ENCODE results near the gene CPSF7.

The CPSF7 gene

DNA sequence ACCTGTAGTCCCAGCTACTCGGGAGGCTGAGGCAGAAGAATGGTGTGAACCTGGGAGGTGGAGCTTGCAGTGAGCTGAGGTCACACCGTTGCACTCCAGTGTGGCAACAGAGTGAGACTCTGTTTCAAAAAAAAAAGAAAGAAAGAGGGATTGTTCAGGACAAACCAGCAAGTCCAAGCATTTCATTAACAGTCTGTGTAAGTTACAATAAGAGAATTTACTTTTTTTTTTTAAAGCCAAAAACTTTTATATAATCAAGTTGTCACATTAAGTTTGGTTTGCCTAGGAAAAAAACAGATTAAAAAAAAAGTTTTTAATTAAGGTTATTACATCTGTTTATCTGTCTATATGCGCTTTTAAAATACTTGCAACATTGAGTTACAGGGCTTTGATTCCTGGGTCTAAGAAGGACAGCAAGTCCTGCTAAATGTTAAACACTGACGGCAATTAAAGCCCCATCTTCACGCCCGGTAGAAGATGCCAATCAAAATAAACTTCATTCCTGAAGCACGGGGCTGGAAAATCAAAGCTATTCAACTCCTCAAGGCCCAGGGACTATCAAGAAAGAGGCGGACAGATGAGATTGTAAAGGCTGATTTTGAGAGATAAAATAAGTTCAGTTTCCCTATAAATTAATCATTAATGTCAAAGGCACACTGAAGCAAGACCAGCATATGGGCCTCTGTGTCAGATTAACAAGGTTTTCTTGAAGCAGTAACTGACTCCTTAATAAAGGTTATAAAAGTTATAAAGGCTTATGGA lies 56.9 kb downstream of the CPSF7 start:
- no peak for TF ChIP-seq TAF1 (IDR thresholded peaks at IDR 0.05; ENCODE audit: low read depth)

DNA sequence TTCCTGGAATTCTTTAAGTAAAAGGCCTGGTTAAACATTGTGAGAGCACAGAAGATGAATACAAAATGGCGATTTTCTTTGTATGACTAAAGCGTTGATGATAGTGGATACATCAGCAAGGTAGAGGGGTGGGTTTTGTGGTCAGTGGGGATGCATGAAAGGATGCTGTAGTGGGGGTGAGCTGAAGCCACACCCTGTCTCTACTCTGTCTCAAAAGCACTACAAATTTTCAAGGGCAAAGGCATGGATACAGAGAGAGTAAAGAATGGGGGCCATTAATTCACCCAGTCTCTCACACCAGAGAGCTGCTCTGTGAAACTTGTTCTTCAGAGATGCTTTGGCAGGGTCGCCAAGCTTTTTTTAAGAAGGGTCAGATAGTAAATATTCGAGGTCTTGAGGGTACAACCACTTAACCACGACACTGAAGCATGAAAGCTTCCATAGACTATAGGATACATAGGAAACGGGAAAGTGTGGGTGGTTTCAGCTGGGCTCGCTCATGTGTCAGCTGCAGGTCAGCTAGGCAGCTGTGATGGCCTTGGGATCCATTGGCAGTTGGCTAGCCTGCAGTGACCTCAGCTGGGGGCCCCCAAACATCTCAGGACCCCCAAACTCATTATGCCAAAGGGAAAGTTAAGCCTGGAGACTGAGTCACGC lies 59.3 kb downstream of the CPSF7 start:
- TF ChIP-seq FOXM1 (IDR thresholded peaks at IDR 0.05; ENCODE audit: borderline replicate concordance, low read depth): no peak
- TF ChIP-seq ZBTB7A (IDR thresholded peaks at IDR 0.05; ENCODE audit: low read depth): no peak
- no peak for TF ChIP-seq CREB1 (IDR thresholded peaks at IDR 0.05; ENCODE audit: low read depth)
- TF ChIP-seq CEBPB (IDR thresholded peaks at IDR 0.05): no peak
- no peak for TF ChIP-seq EGR1 (IDR thresholded peaks at IDR 0.05)
- TF ChIP-seq YY1 (IDR thresholded peaks at IDR 0.05; ENCODE audit: low read depth): no peak
- TF ChIP-seq, protein P1, sequence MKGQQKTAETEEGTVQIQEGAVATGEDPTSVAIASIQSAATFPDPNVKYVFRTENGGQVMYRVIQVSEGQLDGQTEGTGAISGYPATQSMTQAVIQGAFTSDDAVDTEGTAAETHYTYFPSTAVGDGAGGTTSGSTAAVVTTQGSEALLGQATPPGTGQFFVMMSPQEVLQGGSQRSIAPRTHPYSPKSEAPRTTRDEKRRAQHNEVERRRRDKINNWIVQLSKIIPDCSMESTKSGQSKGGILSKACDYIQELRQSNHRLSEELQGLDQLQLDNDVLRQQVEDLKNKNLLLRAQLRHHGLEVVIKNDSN (IDR thresholded peaks at IDR 0.05): no peak
- TF ChIP-seq, protein P2, sequence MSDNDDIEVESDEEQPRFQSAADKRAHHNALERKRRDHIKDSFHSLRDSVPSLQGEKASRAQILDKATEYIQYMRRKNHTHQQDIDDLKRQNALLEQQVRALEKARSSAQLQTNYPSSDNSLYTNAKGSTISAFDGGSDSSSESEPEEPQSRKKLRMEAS (IDR thresholded peaks at IDR 0.05): no peak

DNA sequence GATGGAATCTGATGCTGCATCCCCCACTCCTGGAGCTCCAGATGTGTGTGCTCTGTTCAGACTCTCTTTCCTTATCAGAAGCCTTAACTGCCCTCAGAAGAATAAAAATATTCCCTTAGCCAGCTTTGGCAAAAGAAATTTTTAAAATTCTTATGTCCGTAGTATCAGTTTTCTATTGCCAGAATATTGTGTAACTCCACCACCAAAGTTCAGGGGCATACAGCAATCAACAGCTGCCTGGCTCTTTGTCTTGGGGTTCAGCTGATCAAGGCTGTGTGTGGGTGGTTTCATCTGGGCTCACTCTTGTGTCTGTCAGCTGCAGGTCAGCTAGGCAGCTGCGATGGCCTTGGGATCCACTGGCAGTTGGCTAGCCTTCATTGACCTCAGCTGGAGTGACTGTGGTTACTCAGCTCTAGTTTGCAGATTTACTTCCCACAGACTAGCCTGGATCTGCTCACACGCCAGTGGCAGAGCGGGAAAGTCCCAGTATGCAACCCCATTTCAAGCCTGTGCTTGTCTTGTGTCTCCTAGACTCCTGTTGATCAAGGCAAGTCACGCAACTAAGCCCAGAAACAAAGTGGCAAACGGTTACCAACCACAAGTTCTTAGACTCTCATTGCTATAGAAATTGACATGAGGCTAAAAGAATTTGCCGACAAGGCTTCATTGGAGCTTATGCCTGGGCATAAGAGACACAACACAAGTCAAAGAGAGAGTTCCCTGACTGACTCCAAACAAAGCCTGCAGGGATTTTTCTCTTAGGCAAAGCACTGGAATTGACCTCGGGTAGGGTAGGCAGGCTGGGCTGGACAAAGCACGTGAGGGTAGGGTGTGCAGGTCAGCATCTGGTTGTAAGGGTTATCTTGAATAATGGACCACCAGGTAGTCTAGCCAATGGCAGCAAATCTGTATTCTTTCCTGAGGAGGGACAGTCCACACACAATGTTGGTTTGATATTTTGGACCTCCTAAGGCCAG lies 60.1 kb downstream of the CPSF7 start:
- TF ChIP-seq CEBPB (IDR thresholded peaks at IDR 0.05): no peak
- no peak for TF ChIP-seq YY1 (IDR thresholded peaks at IDR 0.05; ENCODE audit: low read depth)
- TF ChIP-seq ZBTB7A (IDR thresholded peaks at IDR 0.05; ENCODE audit: low read depth): no peak
- TF ChIP-seq TEAD4 (IDR thresholded peaks at IDR 0.05): no peak
- TF ChIP-seq, protein P1 (IDR thresholded peaks at IDR 0.05): no peak
- no peak for TF ChIP-seq EP300 (IDR thresholded peaks at IDR 0.05; ENCODE audit: borderline replicate concordance)
- TF ChIP-seq RAD21 (IDR thresholded peaks at IDR 0.05; ENCODE audit: low read depth): no peak
- no peak for TF ChIP-seq FOXM1 (IDR thresholded peaks at IDR 0.05; ENCODE audit: borderline replicate concordance, low read depth)
- TF ChIP-seq TAF1 (IDR thresholded peaks at IDR 0.05; ENCODE audit: low read depth): no peak
- no peak for TF ChIP-seq TCF12 (IDR thresholded peaks at IDR 0.05; ENCODE audit: low read depth)
- no peak for TF ChIP-seq NFIC (IDR thresholded peaks at IDR 0.05)
- TF ChIP-seq, protein P3, sequence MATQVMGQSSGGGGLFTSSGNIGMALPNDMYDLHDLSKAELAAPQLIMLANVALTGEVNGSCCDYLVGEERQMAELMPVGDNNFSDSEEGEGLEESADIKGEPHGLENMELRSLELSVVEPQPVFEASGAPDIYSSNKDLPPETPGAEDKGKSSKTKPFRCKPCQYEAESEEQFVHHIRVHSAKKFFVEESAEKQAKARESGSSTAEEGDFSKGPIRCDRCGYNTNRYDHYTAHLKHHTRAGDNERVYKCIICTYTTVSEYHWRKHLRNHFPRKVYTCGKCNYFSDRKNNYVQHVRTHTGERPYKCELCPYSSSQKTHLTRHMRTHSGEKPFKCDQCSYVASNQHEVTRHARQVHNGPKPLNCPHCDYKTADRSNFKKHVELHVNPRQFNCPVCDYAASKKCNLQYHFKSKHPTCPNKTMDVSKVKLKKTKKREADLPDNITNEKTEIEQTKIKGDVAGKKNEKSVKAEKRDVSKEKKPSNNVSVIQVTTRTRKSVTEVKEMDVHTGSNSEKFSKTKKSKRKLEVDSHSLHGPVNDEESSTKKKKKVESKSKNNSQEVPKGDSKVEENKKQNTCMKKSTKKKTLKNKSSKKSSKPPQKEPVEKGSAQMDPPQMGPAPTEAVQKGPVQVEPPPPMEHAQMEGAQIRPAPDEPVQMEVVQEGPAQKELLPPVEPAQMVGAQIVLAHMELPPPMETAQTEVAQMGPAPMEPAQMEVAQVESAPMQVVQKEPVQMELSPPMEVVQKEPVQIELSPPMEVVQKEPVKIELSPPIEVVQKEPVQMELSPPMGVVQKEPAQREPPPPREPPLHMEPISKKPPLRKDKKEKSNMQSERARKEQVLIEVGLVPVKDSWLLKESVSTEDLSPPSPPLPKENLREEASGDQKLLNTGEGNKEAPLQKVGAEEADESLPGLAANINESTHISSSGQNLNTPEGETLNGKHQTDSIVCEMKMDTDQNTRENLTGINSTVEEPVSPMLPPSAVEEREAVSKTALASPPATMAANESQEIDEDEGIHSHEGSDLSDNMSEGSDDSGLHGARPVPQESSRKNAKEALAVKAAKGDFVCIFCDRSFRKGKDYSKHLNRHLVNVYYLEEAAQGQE (IDR thresholded peaks at IDR 0.05; ENCODE audit: low read depth): no peak

DNA sequence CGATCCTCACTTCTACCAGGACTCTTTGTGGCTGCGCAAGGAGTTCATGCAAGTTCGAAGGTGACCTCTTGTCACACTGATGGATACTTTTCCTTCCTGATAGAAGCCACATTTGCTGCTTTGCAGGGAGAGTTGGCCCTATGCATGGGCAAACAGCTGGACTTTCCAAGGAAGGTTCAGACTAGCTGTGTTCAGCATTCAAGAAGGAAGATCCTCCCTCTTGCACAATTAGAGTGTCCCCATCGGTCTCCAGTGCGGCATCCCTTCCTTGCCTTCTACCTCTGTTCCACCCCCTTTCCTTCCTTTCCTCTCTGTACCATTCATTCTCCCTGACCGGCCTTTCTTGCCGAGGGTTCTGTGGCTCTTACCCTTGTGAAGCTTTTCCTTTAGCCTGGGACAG lies 61.1 kb downstream of the CPSF7 start:
- TF ChIP-seq EGR1 (IDR thresholded peaks at IDR 0.05) (no peak), NFIC (IDR thresholded peaks at IDR 0.05) (no peak), YY1 (IDR thresholded peaks at IDR 0.05; ENCODE audit: low read depth) (no peak), TEAD4 (IDR thresholded peaks at IDR 0.05) (no peak), TCF12 (IDR thresholded peaks at IDR 0.05; ENCODE audit: low read depth) (no peak), RAD21 (IDR thresholded peaks at IDR 0.05; ENCODE audit: low read depth) (no peak)
- TF ChIP-seq, protein P2 (IDR thresholded peaks at IDR 0.05): no peak

DNA sequence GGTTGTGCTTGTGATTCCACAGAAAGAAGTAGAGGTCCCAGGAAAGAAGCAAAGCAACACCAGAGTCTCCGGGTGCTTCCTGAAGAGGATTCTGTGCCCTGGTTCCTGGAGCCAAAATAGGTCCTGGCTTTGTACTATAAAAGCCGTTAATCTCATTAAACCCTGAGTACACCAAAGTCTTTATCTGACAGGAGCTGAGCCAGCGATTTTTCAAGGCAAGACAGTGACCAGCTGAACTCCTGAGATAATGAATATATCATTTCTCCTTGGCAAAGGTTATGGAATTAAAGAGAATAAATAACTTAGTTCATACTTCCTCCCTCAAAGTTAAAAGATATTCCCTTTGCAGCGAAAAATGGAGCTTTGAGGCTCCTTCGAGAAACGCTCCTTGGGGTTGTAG lies 62.4 kb downstream of the CPSF7 start:
- TF ChIP-seq, protein P1 (IDR thresholded peaks at IDR 0.05): no peak
- TF ChIP-seq, protein P3 (IDR thresholded peaks at IDR 0.05; ENCODE audit: low read depth): no peak
- TF ChIP-seq CREB1 (IDR thresholded peaks at IDR 0.05; ENCODE audit: low read depth) (no peak), TAF1 (IDR thresholded peaks at IDR 0.05; ENCODE audit: low read depth) (no peak), NFIC (IDR thresholded peaks at IDR 0.05) (no peak), TEAD4 (IDR thresholded peaks at IDR 0.05) (no peak), CEBPB (IDR thresholded peaks at IDR 0.05) (no peak), EP300 (IDR thresholded peaks at IDR 0.05; ENCODE audit: borderline replicate concordance) (no peak), FOXM1 (IDR thresholded peaks at IDR 0.05; ENCODE audit: borderline replicate concordance, low read depth) (no peak), TCF12 (IDR thresholded peaks at IDR 0.05; ENCODE audit: low read depth) (no peak), RAD21 (IDR thresholded peaks at IDR 0.05; ENCODE audit: low read depth) (no peak), EGR1 (IDR thresholded peaks at IDR 0.05) (no peak), YY1 (IDR thresholded peaks at IDR 0.05; ENCODE audit: low read depth) (no peak), ZBTB7A (IDR thresholded peaks at IDR 0.05; ENCODE audit: low read depth) (no peak)
- TF ChIP-seq, protein P2 (IDR thresholded peaks at IDR 0.05): no peak
